A549 (cell line): ENCODE data around the gene MSL3B.
A peak's percentile ranks its signal among the peaks of the same experiment; 100 is the strongest.

Experiments used
- ATAC-seq, 2 experiments: fragments of 200-7000 bp in 1 of 2; fragments of >200 bp in 1 of 2; cut with Nextera tagmentation in 1 of 2; cut with Tn5 transposase in 1 of 2; 3 replicates each; pipeline versions ENCODE4 v1.8.0 to v1.9.1; 2018 to 2020; ENCODE audit warnings: mild to moderate bottlenecking in 1 of 2, moderate library complexity in 1 of 2
- CTCF ChIA-PET: fragments of 300-600 bp; sonication (Branson Sonifier 250); formaldehyde crosslinking; extraction: SDS; loops from one replicate; lab custom pipeline; 2021; ENCODE audit warnings: antibody characterized with exemption, inconsistent platforms; lab: Yijun Ruan, JAX
- POLR2A ChIA-PET: fragments of 350-600 bp; formaldehyde crosslinking; extraction: SDS; loops from one replicate; lab custom pipeline; 2021; ENCODE audit warnings: antibody characterized with exemption, inconsistent platforms; lab: Yijun Ruan, JAX
- DNase-seq, 2 experiments: peaks; one replicate each; pipeline versions ENCODE4 v3.0.0 to v3.0.0-alpha.2; 2011 to 2016; ENCODE audit warnings: low read depth in 1 of 2, low spot score in 1 of 2
- FAIRE-seq: peaks from 2 replicates; lab custom pipeline; 2011; peaks lifted over from hg19 to GRCh38; lab: Jason Lieb, UNC
- H3K27ac ChIP-seq, 2 experiments: fragments of >200 bp; sonication (Bioruptor Twin); formaldehyde crosslinking; 3 replicates each; pipeline ENCODE4 v1.5.1; 2016 to 2017
- H3K4me1 ChIP-seq: fragments of >200 bp; sonication (Bioruptor Twin); formaldehyde crosslinking; 3 replicates; pipeline ENCODE4 v1.6.1; 2016
- H3K4me2 ChIP-seq: fragments of >200 bp; sonication (Bioruptor Twin); formaldehyde crosslinking; 3 replicates; pipeline ENCODE4 v1.6.1; 2016
- H3K4me3 ChIP-seq: fragments of >200 bp; sonication (Bioruptor Twin); formaldehyde crosslinking; 3 replicates; pipeline ENCODE4 v1.5.1; 2016
- H3K9me3 ChIP-seq: fragments of >200 bp; sonication (Bioruptor Twin); formaldehyde crosslinking; 3 replicates; pipeline ENCODE4 v1.6.1; 2016
- CHD4 ChIP-seq: fragments of 200-600 bp; sonication (generic); IDR thresholded peaks from 2 replicates; pipeline ENCODE4 v1.6.1; 2016; ENCODE audit warnings: antibody characterized with exemption, mild to moderate bottlenecking, borderline replicate concordance
- EHMT2 ChIP-seq: fragments of 200-600 bp; sonication (generic); IDR thresholded peaks from 2 replicates; pipeline ENCODE4 v1.6.1; 2016; ENCODE audit warnings: antibody characterized with exemption, low read depth, mild to moderate bottlenecking, moderate library complexity
- FOSB ChIP-seq: fragments of 250-450 bp; sonication (Bioruptor Pico); IDR thresholded peaks from 2 replicates; pipeline ENCODE4 v1.5.0; 2020; ENCODE audit warnings: mild to moderate bottlenecking, moderate library complexity
- HOXB13 ChIP-seq: fragments of 250-450 bp; sonication (Bioruptor Pico); IDR thresholded peaks from 2 replicates; pipeline ENCODE4 v1.5.0; 2020; ENCODE audit warnings: low read depth, mild to moderate bottlenecking, moderate library complexity
- HOXB5 ChIP-seq: fragments of 250-450 bp; sonication (Bioruptor Pico); IDR thresholded peaks from 2 replicates; pipeline ENCODE4 v1.5.0; 2020; ENCODE audit warnings: mild to moderate bottlenecking, moderate library complexity
- KDM5A ChIP-seq: fragments of 200-600 bp; sonication (generic); IDR thresholded peaks from 2 replicates; pipeline ENCODE4 v1.6.1; 2016; ENCODE audit warnings: antibody characterized with exemption, mild to moderate bottlenecking
- NFE2L2 ChIP-seq: fragments of 150-350 bp; conservative IDR thresholded peaks from 2 replicates; pipeline ENCODE4 v1.6.1; 2014; ENCODE audit warnings: low read length
- NPAS2 ChIP-seq: fragments of 250-450 bp; sonication (Bioruptor Pico); IDR thresholded peaks from 2 replicates; pipeline ENCODE4 v1.8.0; 2022; ENCODE audit warnings: mild to moderate bottlenecking, moderate library complexity, borderline replicate concordance
- NR3C1 ChIP-seq: fragments of >200 bp; sonication (Bioruptor Twin); formaldehyde crosslinking; IDR thresholded peaks from 3 replicates; pipeline ENCODE4 v1.6.1; 2017
- POLR2AphosphoS2 ChIP-seq: conservative IDR thresholded peaks from 2 replicates; pipeline ENCODE4 v1.6.1; 2012; ENCODE audit warnings: low read length, improper control_type of control experiment, inconsistent platforms
- RARB ChIP-seq: fragments of 250-450 bp; sonication (Bioruptor Pico); IDR thresholded peaks from 2 replicates; pipeline ENCODE4 v1.8.0; 2021; ENCODE audit warnings: mild to moderate bottlenecking, moderate library complexity
- RCOR1 ChIP-seq: fragments of 150-350 bp; IDR thresholded peaks from 2 replicates; pipeline ENCODE4 v1.6.1; 2014; ENCODE audit warnings: antibody characterized with exemption, low read length, low read depth
- RFX5 ChIP-seq: fragments of 450-650 bp; IDR thresholded peaks from 2 replicates; pipeline ENCODE4 v1.7.1; 2014; ENCODE audit warnings: antibody characterized with exemption, mild to moderate bottlenecking, moderate library complexity
- RNF2 ChIP-seq: fragments of 200-600 bp; sonication (generic); IDR thresholded peaks from 2 replicates; pipeline ENCODE4 v1.6.1; 2016; ENCODE audit warnings: low read depth, mild to moderate bottlenecking, antibody characterized with exemption, moderate library complexity, borderline replicate concordance
- SMC3 ChIP-seq: fragments of >200 bp; sonication (Bioruptor Twin); formaldehyde crosslinking; IDR thresholded peaks from 3 replicates; pipeline ENCODE4 v1.6.1; 2018; ENCODE audit warnings: inconsistent platforms
- TFCP2L1 ChIP-seq: fragments of 250-450 bp; sonication (Bioruptor Pico); IDR thresholded peaks from 2 replicates; pipeline ENCODE4 v1.5.0; 2021; ENCODE audit warnings: mild to moderate bottlenecking
- ZSCAN20 ChIP-seq: fragments of 250-450 bp; sonication (Bioruptor Pico); IDR thresholded peaks from 2 replicates; pipeline ENCODE4 v1.8.0; 2022; ENCODE audit warnings: mild to moderate bottlenecking, moderate library complexity
- whole genome bisulfite sequencing: methylation state at CpG from one replicate; pipeline ENCODE4 v1.1.6; 2017; ENCODE audit errors: missing lambda C conversion rate; 5-methylcytosine and 5-hydroxymethylcytosine counted together
- TF ChIP-seq, protein P1 (sequence below): IDR thresholded peaks from 2 replicates; pipeline ENCODE4 v1.6.1; 2012
- TF ChIP-seq, protein P2 (sequence below): fragments of >200 bp; sonication (Bioruptor Twin); formaldehyde crosslinking; IDR thresholded peaks from 3 replicates; pipeline ENCODE4 v1.6.1; 2016
- TF ChIP-seq, protein P3 (sequence below): fragments of >200 bp; sonication (Bioruptor Twin); formaldehyde crosslinking; IDR thresholded peaks from 3 replicates; pipeline ENCODE4 v1.5.1; 2016
- TF ChIP-seq, protein P4 (sequence below): fragments of 450-650 bp; IDR thresholded peaks from 2 replicates; pipeline ENCODE4 v1.6.1; 2014; ENCODE audit warnings: antibody characterized with exemption

Gene MSL3B

DNA sequence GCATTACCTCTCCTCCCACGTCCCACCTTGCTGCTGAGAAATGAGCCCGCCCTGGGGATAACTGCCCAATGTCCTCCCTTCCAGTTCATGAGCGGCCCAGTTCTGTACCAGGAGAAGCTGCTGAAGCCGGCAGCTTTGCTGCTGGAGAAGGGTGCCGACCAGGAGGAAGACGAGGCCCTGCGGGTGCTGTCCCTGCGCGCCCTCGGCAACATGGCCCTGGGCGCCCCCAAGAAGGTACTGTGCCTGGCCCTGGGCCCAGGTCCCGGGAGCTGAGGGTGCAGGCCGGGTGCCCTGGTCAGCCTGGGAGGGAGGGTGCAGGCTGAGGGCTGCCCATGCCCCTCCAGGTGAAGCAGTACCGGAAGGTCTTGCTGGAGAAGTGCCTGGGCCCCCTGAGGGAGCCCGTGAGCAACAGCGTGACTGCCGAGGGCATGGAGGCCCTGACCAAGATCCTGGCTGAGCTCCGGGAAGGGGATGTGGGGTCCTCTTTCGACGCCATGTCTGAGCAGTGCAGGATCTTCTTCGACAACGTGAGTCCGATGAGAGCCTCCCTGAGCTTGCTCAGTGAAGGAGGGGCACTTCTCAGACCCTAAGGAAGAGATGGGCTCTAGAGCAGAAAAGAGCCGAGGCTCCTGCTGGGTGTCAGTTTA lies 39.5 kb downstream of the MSL3B start:
- no peak overlapping the region for H3K4me2 ChIP-seq
- ATAC-seq, result no peak

DNA sequence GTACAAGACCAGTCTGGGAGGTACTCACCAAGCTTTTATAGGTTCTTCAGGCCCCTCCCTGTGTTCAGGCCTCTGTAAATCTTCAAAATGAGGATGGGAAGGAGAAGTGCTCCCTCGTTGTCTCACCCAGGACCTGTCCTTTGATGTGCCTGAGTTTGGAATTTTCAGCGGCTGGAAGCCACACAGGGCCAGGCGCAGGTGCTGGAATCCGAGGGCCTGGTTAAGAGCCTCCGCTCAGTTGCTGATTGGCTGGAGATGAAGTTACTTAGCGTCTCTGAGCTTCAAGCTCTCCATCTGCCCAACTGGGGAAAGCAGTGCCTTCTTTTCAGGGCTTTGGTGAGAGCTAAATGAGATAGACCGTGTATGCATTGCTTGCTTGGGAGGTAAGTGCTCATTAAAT lies 43.8 kb downstream of the MSL3B start:
- no peak for DNase-seq
- no peak overlapping the region for H3K4me2 ChIP-seq
- H3K4me1 ChIP-seq, result peaks cover 20% of the 10 kb centered on the region
- H3K4me3 ChIP-seq, result no peak overlapping the region
- peak overlapping the region; percentile 65 to 81 for H3K27ac ChIP-seq
- 85% methylated on average over 7 of the region's 7 CpGs for WGBS
- TF ChIP-seq, protein P1, sequence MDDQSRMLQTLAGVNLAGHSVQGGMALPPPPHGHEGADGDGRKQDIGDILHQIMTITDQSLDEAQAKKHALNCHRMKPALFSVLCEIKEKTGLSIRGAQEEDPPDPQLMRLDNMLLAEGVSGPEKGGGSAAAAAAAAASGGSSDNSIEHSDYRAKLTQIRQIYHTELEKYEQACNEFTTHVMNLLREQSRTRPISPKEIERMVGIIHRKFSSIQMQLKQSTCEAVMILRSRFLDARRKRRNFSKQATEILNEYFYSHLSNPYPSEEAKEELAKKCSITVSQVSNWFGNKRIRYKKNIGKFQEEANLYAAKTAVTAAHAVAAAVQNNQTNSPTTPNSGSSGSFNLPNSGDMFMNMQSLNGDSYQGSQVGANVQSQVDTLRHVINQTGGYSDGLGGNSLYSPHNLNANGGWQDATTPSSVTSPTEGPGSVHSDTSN, result no peak
- TF ChIP-seq NFE2L2, result no peak
- no peak for TF ChIP-seq HOXB5
- no peak for TF ChIP-seq CHD4
- TF ChIP-seq, protein P2, sequence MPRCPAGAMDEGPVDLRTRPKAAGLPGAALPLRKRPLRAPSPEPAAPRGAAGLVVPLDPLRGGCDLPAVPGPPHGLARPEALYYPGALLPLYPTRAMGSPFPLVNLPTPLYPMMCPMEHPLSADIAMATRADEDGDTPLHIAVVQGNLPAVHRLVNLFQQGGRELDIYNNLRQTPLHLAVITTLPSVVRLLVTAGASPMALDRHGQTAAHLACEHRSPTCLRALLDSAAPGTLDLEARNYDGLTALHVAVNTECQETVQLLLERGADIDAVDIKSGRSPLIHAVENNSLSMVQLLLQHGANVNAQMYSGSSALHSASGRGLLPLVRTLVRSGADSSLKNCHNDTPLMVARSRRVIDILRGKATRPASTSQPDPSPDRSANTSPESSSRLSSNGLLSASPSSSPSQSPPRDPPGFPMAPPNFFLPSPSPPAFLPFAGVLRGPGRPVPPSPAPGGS, result no peak
- no peak for TF ChIP-seq ZSCAN20 (CRISPR knock-in tag)
- TF ChIP-seq SMC3, result no peak
- TF ChIP-seq FOSB, result no peak
- TF ChIP-seq, protein P3, sequence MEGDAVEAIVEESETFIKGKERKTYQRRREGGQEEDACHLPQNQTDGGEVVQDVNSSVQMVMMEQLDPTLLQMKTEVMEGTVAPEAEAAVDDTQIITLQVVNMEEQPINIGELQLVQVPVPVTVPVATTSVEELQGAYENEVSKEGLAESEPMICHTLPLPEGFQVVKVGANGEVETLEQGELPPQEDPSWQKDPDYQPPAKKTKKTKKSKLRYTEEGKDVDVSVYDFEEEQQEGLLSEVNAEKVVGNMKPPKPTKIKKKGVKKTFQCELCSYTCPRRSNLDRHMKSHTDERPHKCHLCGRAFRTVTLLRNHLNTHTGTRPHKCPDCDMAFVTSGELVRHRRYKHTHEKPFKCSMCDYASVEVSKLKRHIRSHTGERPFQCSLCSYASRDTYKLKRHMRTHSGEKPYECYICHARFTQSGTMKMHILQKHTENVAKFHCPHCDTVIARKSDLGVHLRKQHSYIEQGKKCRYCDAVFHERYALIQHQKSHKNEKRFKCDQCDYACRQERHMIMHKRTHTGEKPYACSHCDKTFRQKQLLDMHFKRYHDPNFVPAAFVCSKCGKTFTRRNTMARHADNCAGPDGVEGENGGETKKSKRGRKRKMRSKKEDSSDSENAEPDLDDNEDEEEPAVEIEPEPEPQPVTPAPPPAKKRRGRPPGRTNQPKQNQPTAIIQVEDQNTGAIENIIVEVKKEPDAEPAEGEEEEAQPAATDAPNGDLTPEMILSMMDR, result no peak
- no peak for TF ChIP-seq HOXB13
- TF ChIP-seq, protein P4, sequence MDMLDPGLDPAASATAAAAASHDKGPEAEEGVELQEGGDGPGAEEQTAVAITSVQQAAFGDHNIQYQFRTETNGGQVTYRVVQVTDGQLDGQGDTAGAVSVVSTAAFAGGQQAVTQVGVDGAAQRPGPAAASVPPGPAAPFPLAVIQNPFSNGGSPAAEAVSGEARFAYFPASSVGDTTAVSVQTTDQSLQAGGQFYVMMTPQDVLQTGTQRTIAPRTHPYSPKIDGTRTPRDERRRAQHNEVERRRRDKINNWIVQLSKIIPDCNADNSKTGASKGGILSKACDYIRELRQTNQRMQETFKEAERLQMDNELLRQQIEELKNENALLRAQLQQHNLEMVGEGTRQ, result no peak
- 0 out of 3 replicates have a peak, but pooled peaks cover 7% of the 10 kb centered on the region for H3K9me3 ChIP-seq
- ChIA-PET POLR2A (no interaction called here), CTCF (interaction anchor here (0.8 to 2.3 kb wide), 3 partner anchors 9 to 134 kb away, joined by 3 to 10 read pairs (median 3); no protein-coding TSS in a partner anchor)
- no peak for FAIRE-seq
- ATAC-seq, result no peak

More for the DNA sequence above, 39.5 kb downstream of the MSL3B start:
- Histone ChIP-seq H3K27ac (peak overlapping the region; percentile 91 to 93), H3K4me3 (no peak overlapping the region), H3K9me3 (0 out of 3 replicates have a peak, but pooled peaks cover 7% of the 10 kb centered on the region), H3K4me1 (peaks cover 42% of the 10 kb centered on the region)
- ChIA-PET CTCF (interaction anchor here (1.0 kb wide), 1 partner anchor 117 kb away, joined by 3 read pairs; no protein-coding TSS in a partner anchor), POLR2A (no interaction called here)
- no peak for FAIRE-seq
- no peak for TF ChIP-seq KDM5A
- no peak for TF ChIP-seq EHMT2
- no peak for TF ChIP-seq NR3C1
- no peak for TF ChIP-seq TFCP2L1 (CRISPR knock-in tag)
- TF ChIP-seq POLR2AphosphoS2, result no peak
- TF ChIP-seq NPAS2 (CRISPR knock-in tag), result no peak
- no peak for TF ChIP-seq RARB (CRISPR knock-in tag)
- no peak for TF ChIP-seq RNF2
- TF ChIP-seq RCOR1, result no peak
- no peak for TF ChIP-seq RFX5
- DNase-seq, result no peak
- WGBS, result 95% methylated on average over 22 of the region's 24 CpGs
